GM10847 (cell line): Measurements from ENCODE around the gene WIPF1.

Source experiments
- POLR2A ChIP-seq: IDR thresholded peaks from 2 replicates; pipeline ENCODE4 v1.6.1; 2011; ENCODE audit not compliant: insufficient read length; ENCODE audit errors: extremely low read depth

The WIPF1 gene

DNA sequence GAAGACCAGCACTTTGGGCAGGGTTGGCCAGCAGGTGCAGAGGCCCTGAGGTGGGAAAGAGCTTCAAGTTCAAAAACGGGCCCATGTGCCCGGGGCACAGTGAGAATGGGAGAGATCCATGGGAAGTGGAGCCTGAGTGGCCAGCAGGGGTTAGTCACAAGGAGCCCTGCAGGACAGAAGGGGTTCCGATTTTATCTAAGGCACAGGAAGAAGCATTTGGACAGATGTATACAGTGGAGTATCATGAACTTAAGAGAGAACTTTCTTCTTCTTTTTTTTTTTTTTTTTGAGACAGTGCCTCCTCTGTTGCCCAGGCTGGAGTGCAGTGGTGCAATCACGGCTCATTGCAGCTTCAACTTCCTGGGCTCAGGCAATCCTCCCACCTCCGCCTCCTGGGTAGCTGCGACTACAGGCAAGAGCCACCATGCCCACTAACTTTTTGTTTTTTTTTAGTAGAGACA lies 24.0 kb downstream of the WIPF1 start:
- no peak for TF ChIP-seq POLR2A

DNA sequence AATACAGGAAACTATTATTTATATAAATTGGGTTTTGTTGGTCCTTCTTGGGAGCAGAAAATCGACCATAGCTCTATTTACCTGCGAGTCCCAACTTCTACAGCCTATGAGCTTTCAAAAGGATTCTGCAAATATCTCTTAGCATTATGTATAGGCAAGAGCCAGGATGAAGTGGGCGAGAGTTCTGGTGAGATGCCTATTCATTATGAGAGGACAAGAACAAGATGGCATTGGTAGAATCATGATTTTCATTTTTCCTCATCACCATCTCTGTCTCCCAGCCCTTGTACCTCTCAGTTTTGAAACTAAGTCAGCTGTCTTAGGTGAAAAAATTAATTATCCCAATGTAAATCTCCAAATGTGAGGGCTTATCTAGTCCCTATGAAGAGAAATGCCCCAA lies 25.0 kb downstream of the WIPF1 start:
- TF ChIP-seq POLR2A = no peak

DNA sequence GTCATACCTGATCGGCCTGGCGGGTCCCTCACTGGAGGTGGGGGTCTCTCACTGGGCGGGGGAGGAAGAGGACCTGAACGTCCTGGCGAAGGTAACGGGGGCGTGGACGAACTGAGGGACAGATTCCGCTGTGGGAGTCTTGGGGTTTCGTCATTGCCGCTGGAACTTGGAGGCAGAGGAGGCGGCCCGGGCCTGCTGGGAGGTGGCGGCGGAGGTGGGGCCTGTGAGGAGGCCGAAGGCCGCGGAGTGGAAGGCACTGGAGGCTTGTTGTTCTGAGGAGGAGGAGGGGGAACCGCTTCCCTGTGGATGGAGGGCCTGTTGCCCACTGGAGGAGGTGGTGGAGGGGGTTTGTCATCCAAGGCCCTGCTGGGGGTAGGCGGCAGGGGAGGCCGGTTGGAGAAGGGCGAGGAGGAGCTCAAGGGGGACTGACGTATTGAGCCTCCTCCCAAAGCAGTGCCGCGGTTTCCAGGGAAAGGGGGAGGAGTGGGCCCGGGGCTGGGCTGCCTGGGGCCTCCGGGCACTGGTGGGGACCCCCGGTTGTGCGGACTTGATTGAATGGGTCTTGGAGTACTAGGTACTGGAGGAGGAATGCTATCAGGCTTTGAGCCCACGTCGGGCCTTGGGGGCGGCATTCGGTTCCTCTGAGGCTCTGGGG lies 25.8 kb downstream of the WIPF1 start:
- no peak for TF ChIP-seq POLR2A

DNA sequence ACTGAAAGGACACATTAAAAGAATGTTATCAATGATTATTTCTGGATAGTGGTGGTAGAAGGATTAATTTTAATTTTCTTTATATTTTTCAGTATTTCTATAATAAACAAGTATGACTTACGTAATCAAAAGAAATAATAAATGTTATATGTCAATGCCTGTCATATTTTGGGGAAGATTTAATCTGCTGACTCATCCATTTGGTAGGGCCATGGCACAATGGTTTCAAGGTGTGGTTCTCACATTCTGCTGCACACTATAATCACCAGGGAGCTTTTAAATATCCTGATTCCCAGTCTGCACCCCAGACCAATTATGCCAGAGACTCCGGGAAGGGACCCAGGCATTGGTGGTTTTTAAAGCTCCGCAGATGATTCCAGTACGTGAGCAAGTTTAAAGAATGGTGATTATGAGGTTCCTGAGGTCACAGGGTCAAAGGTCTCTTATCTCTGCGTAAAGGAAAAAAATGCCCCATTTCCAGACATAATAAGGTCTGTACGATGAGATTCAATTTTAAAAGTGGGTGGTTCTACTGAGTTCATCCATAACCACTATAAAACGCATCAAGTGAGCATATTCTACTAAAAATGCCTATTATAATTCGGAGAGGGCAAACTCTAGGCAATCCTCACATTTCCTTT lies 27.2 kb downstream of the WIPF1 start:
- TF ChIP-seq POLR2A = no peak

DNA sequence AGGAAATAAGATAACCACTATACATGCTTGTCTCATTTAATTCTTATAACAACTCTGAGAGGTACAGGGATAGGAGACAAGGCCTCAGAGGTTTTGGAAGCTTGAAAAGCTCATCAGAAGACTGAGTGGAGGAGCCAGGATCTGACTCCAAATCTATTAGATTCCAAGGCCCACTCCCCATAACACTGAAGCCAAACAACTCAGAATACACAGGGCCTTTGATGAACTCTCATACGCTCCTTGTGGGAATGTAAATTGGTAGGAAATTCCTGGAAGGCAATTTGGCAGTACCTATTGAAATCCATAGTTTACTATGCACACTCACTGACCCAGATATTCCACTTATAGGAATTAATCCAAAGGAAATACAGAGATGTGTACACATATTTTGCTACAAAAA lies 27.9 kb downstream of the WIPF1 start:
- TF ChIP-seq POLR2A = no peak

DNA sequence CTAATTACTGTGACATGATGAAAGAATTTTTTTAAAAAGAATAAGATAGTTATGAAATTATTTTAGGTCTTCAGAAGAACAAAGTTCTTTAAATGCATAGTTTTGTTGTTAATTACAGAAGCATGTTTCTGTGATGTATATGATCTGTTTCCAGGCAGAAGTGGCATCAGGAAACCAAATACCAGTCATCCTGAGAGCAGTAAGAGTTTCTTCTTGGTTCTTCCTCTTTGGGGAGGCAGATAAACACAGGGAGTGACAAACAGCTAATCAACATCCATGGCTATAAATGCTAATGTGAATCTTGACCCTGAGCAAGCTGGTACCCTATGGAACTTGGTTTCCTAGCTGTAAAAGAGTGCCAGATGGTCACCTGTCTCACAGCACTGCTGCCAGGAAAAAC lies 29.2 kb downstream of the WIPF1 start:
- no peak for TF ChIP-seq POLR2A

DNA sequence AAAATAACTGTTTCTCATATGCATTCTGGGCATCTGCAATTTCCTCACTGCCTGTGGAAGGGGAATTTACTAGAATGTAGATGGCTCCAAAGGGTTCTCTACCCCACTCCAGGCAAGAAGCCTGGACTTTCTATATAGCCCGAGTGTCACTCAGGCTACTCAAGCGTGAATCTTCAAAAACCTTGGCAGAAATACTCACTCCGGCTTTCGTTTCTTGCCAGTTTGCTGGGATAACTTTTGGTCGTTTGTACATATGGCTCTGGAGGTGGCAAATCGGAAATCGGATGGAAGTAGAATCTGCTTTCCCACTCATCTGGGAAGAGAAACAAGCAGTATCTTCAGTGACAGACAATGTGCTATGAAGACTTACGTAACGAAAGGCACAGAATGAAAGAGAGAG lies 30.7 kb downstream of the WIPF1 start:
- no peak for TF ChIP-seq POLR2A

DNA sequence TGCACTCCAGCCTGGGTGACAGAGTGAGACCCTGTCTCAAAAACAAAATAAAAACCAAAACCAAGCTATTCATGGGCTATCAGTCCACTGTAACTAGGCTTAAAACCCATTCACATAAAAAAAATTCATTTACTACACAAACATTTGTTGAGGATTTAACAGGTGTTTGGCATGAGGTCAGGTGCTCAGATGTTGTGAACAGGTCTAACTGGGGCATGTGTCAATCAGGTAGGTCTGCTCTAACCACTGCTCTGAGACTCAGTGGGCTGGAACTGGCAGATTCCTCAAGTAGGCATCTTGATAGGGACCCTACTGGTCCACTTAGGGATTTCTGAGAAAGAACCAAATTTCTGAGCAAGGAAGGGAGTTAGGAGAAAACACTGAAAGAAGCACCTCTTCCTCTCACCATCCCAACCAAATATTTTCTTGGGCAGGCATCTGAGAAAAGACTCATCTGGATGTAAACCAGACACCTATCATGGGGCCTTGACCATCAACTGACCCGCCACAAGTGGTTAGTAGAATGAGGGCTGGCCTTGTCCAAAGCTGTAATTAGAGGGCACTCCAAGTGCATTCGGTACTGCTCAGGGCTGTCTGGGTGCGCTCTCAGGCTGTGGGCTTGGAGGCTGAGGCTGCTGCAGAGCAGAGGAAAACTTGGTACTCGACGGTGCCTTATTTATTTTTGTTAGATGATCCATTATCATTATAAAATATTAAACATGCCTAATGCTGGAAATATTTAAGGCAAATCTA lies 33.9 kb downstream of the WIPF1 start:
- TF ChIP-seq POLR2A = no peak

DNA sequence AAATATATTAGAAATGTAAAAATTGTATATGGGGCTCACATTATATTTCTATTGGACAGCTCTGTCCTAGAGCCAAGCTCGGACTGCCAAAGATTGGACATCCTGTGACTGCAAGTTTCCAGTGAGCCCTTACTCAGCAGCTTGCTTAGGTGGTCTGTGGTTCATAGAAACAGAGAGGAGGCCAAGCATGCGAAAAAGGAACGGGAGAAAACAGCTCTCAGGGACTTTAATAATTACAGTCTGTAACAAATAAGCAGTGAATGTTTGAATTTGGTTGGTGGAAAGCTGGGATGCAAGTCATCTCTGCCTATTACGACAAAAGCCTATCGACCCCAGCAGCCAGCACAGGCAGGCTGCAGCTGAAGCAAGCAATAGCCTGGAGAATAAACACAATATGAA lies 35.6 kb downstream of the WIPF1 start:
- no peak for TF ChIP-seq POLR2A

DNA sequence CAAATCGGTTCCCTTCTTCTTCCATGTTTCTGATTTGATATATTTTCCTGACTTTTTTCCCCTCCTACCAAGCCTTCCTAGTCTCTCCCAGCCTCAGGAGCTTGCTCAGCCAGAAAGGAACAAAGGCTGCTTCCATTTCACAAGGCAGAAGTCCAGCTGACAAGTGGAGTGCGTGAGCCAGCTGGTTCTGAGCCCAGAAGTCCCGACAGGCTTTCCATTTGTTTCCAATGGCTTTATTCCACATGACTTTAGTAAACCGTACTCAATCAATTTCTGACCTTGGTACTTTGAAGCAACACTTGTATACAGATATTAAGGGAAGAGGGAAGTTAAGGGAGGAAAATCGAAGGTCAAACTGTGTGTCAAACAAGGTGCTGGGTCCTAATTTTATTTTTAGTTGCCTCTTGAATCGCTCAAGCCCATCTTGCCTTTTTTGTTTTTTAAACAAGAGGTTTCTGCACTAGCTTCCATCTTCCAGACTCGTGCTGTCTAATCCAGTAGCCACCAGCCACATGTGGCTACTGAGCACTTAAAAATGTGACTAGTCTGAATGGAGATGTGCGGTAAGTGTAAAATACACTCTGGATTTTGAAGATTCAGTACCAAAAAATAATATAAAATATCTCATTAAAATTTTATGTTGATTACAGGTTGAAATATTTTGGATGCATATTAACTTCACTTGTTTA lies 36.2 kb downstream of the WIPF1 start:
- TF ChIP-seq POLR2A = no peak

DNA sequence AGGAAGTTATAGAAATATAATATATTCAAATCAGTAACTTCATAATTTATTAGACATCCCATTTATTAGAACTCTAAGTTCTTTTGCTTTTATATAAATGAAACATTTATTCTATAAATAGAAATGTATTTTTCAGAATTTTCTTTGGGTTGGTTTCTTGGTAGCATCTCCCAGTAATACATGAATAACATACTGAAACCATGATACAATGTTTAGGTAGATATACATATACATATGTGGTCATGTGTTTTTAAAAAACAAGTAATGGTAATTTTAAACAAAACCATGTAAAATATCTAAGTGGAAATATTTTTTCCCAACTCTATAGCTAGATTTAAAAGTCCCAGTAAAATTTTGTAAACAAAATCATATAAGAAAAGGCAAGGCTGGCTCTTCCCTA lies 36.9 kb downstream of the WIPF1 start:
- TF ChIP-seq POLR2A = no peak

DNA sequence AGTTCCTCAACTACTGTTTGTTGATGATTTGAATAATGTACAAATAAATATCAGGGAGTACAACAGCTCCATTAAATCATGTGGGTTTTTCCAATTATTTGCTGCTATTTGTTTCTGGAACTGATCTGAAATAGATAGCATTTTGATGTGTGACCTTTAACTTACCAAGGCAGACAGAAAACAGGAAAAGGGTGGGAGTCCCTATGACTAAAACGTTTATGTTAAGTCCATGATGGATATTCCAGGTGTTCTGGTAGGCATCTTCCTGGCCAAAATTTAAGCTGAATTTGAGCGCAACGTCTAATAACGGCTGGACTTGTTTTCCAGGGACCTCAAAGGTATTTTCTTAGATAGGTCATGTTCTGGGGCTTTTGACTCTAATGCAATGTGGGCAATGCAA lies 41.6 kb downstream of the WIPF1 start:
- TF ChIP-seq POLR2A = no peak

DNA sequence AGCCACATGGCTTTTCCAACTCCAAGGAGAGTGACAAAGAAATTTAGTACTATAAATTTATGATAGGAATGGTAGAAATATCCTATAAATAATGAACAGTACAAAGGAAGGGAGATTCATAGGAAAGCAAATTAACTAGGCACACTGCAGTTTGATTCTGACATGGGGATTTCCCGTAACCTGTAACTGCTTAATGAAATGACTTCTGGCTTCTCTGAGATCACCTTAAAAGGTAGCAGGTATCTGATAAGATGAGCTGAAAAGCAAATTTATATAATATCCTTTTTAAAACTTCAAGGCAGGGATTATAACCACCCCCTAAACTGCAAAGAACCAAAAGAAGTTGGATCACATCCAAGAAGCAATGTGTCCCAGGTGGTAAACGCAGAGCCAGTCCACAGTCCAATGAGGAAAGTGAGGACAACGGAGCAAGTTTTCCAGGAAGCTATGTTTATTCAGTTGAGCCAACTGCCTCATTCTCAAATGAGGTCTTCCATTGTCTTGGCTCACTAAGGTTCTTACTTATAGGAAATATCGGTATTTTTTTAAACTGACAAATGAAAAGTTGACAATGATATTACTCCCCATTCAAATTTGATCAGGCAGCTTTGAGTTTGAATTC lies 43.0 kb downstream of the WIPF1 start:
- TF ChIP-seq POLR2A = no peak

DNA sequence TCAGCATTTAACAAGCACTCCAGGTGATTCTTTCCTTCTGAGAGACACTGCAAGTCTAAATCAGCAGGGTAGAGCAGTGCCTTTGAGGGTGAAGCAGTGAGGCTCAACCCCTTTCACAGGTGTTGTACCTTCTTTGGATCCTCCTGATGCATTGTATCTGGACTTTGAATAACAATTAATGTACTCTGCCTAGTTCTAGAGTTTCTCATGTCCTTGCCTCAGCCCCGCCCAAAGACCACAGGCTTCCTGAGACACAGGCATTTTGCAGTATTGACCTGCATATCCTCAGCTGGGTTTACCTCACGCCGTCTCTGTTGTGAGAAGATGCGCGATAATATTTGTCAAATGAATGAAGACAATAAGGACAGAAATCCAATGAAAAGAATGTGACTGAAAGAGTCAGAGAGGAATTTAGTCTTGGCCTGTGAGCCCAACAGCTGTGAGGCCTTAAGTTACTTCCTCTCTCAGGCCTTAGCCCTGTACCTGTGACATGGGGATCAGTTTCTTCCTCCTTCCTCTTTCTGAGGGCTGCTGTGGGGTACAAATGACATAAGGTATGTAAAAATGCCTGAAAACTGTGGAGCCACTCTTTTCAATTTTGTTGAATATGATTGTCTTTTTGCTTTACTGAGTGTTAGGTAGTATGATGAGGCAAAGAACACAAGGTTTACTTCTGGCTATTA lies 43.7 kb downstream of the WIPF1 start:
- TF ChIP-seq POLR2A = no peak

DNA sequence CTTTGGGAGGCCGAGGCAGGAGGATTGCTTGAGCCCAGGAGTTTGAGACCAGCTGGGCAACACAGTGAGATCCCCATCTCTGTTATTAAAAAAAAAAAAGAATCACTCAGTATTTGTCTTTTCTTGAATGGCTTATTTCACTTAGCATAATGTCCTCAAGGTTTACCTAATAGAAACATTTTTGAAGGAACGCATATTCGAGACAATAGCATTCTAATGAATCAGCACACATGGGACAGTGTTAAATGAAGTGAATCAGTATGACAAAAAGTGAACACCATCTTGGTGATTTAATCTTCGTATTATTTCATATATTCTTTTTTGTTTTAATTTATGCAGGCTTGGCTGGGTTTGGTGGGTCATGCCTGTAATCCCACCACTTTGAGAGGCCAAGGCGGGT lies 44.7 kb downstream of the WIPF1 start:
- no peak for TF ChIP-seq POLR2A
